ENCODE measurements around the gene OR6C1. TPM values are rescaled to one million over a fixed set of nuclear protein-coding genes. Genes with fewer than 3 reads are reported as not detected.
"Not testable (repeated sequence)": the region's sequence is repeated elsewhere in the genome, so short reads cannot be mapped to it uniquely, and the experiment has no call there.

OR6C1 gene
- total and polyA plus RNA-seq, 2 experiments from 2014 or later: not detected

GRCh38 chr12:55330446-55330845, 16.3 kb downstream of the OR6C1 start, which contains the start of gene OR6C3:
Gene OR6C3 (plus strand): TSS chr12:55330746. CDS start chr12:55331701, 955 bp downstream.
- no peak for DNase-seq (ENCODE audit: low read depth in 1 of 2, low spot score in 1 of 2)
- Histone ChIP-seq H3K9me3 (ENCODE audit: low read depth) (no peaks in the 10 kb centered on the region), H3K27ac (no peak within 1 kb of the TSS), H3K36me3 (no peaks in the 10 kb centered on the region), H3K4me1 (ENCODE audit: low read depth) (no peaks in the 10 kb centered on the region), H3K4me3 (no peak within 1 kb of the TSS), H3K27me3 (no peaks in the 10 kb centered on the region)
- no peak for TF ChIP-seq CTCF (IDR thresholded peaks at IDR 0.05; ENCODE audit: low read depth, low read length)

DNA sequence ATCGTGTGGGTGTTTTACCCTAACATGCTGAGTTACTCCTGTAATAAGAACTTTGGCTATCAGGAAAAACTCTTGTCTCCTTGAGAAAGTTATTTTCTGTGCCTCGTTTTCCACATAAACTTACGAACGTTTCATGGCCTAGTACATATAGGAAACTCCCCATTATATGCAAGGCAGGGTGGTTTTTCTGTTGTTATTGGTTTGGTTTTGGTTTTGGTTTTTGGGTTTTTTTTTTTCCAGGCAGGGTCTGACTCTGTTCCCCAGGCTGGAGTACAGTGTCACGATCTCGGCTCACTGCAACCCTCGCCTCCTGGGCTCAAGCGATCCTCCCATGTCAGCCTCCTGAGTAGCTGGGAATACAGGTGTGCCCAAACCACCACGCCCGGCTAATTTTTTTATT, 21.9 kb downstream of the OR6C1 start:
- TF ChIP-seq CTCF (IDR thresholded peaks at IDR 0.05; ENCODE audit: low read depth, low read length): no peak
- Histone ChIP-seq H3K4me1 (ENCODE audit: low read depth) (no peaks in the 10 kb centered on the region), H3K9me3 (ENCODE audit: low read depth) (no peaks in the 10 kb centered on the region), H3K4me3 (no peak overlapping the region), H3K36me3 (no peaks in the 10 kb centered on the region), H3K27ac (no peak overlapping the region), H3K27me3 (peaks cover 5% of the 10 kb centered on the region)
- no peak for DNase-seq (ENCODE audit: low read depth in 1 of 2, low spot score in 1 of 2)

GRCh38 chr12:55355338-55355737, 41.2 kb downstream of the OR6C1 start:
- DNase-seq (ENCODE audit: low read depth in 1 of 2, low spot score in 1 of 2); H3K27me3 ChIP-seq: not testable (repeated sequence)

GRCh38 chr12:55362675-55363074, 48.5 kb downstream of the OR6C1 start, which contains the start of gene OR6C75:
Gene OR6C75 (plus strand): TSS chr12:55362975. CDS start chr12:55365111, 2,136 bp downstream.
- TF ChIP-seq CTCF (IDR thresholded peaks at IDR 0.05; ENCODE audit: low read depth, low read length): no peak
- Histone ChIP-seq H3K27me3 (no peaks in the 10 kb centered on the region), H3K9me3 (ENCODE audit: low read depth) (no peaks in the 10 kb centered on the region), H3K27ac (no peak within 1 kb of the TSS), H3K4me3 (no peak within 1 kb of the TSS), H3K4me1 (ENCODE audit: low read depth) (no peaks in the 10 kb centered on the region), H3K36me3 (no peaks in the 10 kb centered on the region)
- no peak for DNase-seq (ENCODE audit: low read depth in 1 of 2, low spot score in 1 of 2)

More at GRCh38 chr12:55355338-55355737, 41.2 kb downstream of the OR6C1 start:
- not testable (repeated sequence) for H3K4me1 ChIP-seq (ENCODE audit: low read depth); H3K4me3 ChIP-seq; H3K36me3 ChIP-seq; H3K27ac ChIP-seq; H3K9me3 ChIP-seq (ENCODE audit: low read depth)

- TF ChIP-seq CTCF (IDR thresholded peaks at IDR 0.05; ENCODE audit: low read depth, low read length): no peak
- H3K27ac ChIP-seq: no peak overlapping the region
Measured at GRCh38 chr12:55365086-55365485, 50.9 kb downstream of the OR6C1 start.

More at GRCh38 chr12:55365086-55365485, 50.9 kb downstream of the OR6C1 start:
- H3K36me3 ChIP-seq: no peaks in the 10 kb centered on the region
- H3K4me3 ChIP-seq: no peak overlapping the region
- DNase-seq (ENCODE audit: low read depth in 1 of 2, low spot score in 1 of 2): no peak
- H3K4me1 ChIP-seq (ENCODE audit: low read depth): no peaks in the 10 kb centered on the region
- no peaks in the 10 kb centered on the region for H3K9me3 ChIP-seq (ENCODE audit: low read depth)
- H3K27me3 ChIP-seq: no peaks in the 10 kb centered on the region

Other genes with a start within 250 kb of the OR6C1 start
- gene OR9K2, start 187.9 kb upstream of the OR6C1 start, total RNA-seq: not detected in 2 replicates
- not detected in 2 replicates for gene OR9K2, start 187.9 kb upstream of the OR6C1 start, polyA plus RNA-seq
- gene OR10A7, start 93.3 kb upstream of the OR6C1 start, total RNA-seq: not detected in 2 replicates
- gene OR10A7, start 93.3 kb upstream of the OR6C1 start, polyA plus RNA-seq: not detected in 2 replicates
- gene OR6C74, start 69.7 kb upstream of the OR6C1 start, total RNA-seq: not detected in 2 replicates
- not detected in 2 replicates for gene OR6C74, start 69.7 kb upstream of the OR6C1 start, polyA plus RNA-seq
- not detected in 2 replicates for gene OR6C6, start 17.8 kb upstream of the OR6C1 start, total RNA-seq
- not detected in 2 replicates for gene OR6C6, start 17.8 kb upstream of the OR6C1 start, polyA plus RNA-seq
- not detected in 2 replicates for gene OR6C3, start 16.4 kb downstream of the OR6C1 start, total RNA-seq
- not detected in 2 replicates for gene OR6C3, start 16.4 kb downstream of the OR6C1 start, polyA plus RNA-seq
- not detected in 2 replicates for gene OR6C75, start 48.6 kb downstream of the OR6C1 start, total RNA-seq
- gene OR6C75, start 48.6 kb downstream of the OR6C1 start, polyA plus RNA-seq: not detected in 2 replicates
- gene OR6C65, start 86.2 kb downstream of the OR6C1 start, total RNA-seq: not detected in 2 replicates
- not detected in 2 replicates for gene OR6C65, start 86.2 kb downstream of the OR6C1 start, polyA plus RNA-seq
- gene OR6C76, start 111.9 kb downstream of the OR6C1 start, total RNA-seq: not detected in 2 replicates
- not detected in 2 replicates for gene OR6C76, start 111.9 kb downstream of the OR6C1 start, polyA plus RNA-seq
- not detected in 2 replicates for gene OR6C2, start 129.7 kb downstream of the OR6C1 start, total RNA-seq
- not detected in 2 replicates for gene OR6C2, start 129.7 kb downstream of the OR6C1 start, polyA plus RNA-seq
- not detected in 2 replicates for gene OR6C70, start 155.8 kb downstream of the OR6C1 start, total RNA-seq
- gene OR6C70, start 155.8 kb downstream of the OR6C1 start, polyA plus RNA-seq: not detected in 2 replicates
- not detected in 2 replicates for gene OR6C68, start 178.0 kb downstream of the OR6C1 start, total RNA-seq
- gene OR6C68, start 178.0 kb downstream of the OR6C1 start, polyA plus RNA-seq: not detected in 2 replicates
- gene OR6C4, start 235.3 kb downstream of the OR6C1 start, total RNA-seq: not detected in 2 replicates
- gene OR6C4, start 235.3 kb downstream of the OR6C1 start, polyA plus RNA-seq: not detected in 2 replicates

All from cardiac muscle cell (in vitro differentiated cells and primary cell).